Stimulated activated CD8-positive, alpha-beta memory T cell treated with anti-CD3 and anti-CD28 coated beads, Interleukin-7, amount 100 ng/mL, for 24 hours (primary cell): ENCODE results near the gene CAPN13.
"Not testable (repeated sequence)": the region's sequence is repeated elsewhere in the genome, so short reads cannot be mapped to it uniquely, and the experiment has no call there.

Experiments used
- DNase-seq: peaks from one replicate; pipeline ENCODE4 v3.0.0-alpha.2; 2020; ENCODE audit warnings: low read depth

The CAPN13 gene

GRCh38 chr2:30705056-30705455 lies 102.2 kb downstream of the CAPN13 start:
- DNase-seq, result no peak

DNA sequence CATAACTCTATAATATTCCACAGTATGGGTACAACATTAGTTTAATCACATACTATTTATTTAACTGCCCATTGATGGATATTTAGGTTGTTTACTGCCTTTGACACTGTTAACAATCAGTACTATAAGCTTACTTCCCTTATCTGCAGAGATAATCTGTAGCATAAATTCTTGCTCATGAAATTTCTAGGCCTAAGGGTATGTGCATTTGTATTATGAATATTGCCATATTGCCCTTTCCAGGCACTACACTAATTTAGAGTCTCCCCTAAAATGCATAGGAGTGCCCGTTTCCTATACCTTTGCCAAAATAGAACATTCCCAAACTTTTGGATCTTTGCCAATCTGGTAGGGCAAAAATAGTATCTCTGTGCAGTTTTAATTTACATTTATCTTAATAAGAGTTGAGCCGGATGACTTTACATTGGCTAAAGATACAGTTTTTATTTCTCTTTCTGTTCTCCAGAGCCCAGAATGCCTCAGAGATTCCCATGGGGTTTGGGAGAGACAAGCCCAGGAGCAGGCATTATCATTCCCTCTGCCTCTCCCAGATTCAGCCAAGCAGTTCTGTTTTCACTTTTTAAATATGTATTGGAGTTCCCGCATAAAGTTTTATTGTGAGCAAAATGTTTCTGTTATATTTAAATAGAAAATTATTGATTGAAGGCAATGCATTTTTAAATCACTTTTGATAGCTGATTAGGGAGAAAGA lies 102.8 kb downstream of the CAPN13 start:
- DNase-seq, result no peak

DNA sequence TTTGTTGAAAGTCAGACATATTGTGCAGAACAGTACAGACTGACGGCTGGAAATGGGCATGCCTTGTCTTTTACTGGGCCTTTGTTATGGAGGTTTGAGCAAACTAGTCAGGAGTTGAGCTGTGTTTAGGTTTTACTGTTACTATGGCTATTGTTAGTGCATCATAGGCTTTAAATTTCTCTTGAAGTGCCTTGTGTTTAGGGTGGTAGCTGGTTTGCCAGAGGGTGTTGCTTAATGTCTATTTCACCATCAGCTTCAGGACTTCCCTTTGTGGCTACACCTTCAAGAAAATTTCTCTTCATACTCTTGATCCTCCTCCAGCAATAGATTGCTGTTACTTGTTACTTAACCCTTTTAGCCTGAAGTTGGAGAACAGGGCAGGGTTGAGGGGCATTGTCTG lies 104.6 kb downstream of the CAPN13 start:
- no peak for DNase-seq

DNA sequence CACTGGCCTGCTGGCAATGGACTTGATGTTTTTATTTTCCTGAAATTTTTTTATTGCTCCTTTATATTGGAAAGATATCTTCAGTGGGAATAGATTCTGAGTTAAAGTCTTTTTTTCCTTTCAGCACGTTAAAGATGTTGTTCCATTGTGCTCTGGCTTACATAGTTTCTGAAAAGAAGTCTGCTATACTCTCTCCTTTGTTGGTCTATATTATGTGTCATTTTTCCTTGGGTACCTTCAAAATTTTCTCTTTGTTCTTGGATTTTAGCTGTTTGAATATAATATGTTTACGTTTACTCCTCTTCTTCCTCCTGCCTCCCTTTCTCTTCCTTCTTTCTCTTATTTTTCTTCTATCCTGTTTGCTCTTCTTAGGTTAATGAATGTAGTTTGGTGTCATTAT lies 105.5 kb downstream of the CAPN13 start:
- DNase-seq, result no peak

DNA sequence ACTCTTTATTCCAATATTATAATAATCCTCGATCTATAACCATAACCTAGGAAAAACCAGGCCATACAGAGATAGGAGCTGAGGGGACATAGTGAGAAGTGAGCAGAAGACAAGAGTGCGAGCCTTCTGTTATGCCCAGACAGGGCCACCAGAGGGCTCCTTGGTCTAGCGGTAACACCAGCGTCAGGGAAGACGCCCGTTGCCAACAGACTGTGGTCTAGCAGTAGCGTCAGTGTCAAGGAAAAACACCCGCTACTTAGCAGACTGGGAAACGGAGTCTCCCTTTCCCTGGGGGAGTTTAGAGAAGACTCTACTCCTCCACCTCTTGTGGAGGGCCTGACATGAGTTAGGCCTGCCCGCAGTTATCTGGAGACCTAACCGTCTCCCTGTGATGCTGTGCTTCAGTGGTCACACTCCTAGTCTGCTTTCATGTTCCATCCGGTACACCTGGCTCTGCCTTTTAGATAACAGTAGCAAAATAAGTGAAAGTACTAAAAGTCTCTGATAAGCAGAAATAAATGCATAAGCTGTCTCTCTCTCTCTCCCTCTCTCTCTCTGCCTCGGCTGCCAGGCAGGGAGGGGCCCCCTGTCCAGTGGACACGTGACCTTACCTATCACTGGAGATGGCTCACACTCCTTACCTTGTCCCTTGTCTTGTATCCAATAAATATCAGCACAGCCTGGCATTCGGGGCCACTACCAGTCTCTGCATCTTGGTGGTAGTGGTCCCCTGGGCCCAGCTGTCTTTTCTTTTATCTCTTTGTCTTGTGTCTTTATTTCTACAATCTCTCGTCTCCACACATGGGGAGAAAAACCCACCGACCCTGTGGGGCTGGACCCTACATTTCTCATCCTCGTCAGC lies 109.8 kb downstream of the CAPN13 start:
- DNase-seq, result not testable (repeated sequence)

DNA sequence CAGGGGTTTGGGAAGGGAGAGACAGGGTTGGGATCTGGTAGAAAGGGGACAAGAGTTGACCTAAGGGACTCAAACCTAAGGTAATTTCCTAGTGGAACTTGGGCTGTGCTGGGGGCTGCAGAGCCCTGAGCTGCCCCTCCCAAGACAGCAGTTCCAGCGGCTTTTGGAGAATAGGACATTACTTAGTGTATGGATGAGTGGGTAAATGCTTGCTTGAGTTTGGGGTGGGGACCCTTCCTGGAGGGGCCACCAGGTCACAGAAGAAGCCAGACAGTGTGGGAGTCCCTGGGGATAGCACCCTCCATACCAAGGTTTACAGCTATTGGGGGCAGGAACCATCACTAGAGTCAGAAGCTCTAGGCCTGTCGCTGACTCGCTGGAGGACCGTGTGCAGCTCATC lies 111.5 kb downstream of the CAPN13 start:
- DNase-seq, result no peak

DNA sequence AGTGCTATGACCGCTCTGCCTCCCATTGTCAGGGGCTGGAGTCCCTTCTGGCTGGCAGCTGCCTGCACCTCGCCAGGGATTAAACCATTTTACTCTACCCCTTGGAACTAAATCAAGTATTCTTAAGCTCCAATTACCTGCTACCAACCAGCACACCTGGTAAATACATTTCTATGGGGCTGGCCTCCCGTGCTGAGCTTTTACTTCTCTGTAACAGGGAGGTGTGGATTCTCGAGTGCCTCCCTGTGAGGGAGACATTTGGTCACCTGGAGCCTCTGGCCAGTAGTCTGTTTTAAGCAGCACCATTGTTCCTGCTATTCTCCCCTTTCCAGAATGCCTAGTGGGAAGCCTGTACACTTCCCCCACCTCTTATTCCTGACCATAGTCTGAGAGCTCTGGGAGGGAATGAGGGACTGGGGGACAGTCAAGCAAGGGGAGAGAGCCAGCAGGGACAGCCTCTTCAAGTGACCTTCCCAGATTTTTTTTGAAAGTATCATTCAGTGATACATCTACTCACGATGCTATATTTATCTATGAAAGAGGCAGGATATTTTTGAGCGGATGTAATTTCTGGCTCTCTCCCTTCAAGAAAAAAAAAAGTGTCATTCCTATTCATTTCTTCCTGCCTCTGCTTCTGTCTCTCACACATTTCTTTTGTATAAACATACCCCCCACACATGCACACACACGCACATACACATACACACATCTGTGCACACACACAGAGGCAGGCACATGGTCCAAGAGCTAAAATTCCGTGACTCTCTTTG lies 112.8 kb downstream of the CAPN13 start:
- no peak for DNase-seq

DNA sequence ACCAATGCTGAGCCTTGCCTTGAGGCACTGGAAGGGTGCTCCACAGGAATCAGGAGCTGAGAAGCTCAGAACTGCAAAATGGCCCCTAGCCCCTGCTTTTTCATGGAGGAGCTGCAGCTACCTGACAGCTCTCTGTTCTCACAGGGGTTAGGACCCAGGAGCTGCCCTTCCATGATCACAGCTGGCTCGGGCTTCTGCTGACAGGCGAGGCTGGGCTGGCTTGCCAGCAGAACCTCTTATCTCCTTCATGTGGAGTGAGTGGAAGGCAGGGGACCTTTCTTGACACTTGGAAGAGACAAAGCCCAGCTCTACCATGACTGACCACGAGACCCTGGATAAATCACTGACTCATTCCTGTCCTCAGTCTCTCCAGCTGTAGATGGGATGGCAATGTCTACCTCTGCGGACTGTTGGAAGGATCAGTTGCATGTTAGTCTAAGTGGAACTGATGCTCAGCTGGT lies 113.4 kb downstream of the CAPN13 start:
- DNase-seq, result no peak

- DNase-seq, result no peak
Measured at GRCh38 chr2:30692829-30693275, 114.4 kb downstream of the CAPN13 start.

DNA sequence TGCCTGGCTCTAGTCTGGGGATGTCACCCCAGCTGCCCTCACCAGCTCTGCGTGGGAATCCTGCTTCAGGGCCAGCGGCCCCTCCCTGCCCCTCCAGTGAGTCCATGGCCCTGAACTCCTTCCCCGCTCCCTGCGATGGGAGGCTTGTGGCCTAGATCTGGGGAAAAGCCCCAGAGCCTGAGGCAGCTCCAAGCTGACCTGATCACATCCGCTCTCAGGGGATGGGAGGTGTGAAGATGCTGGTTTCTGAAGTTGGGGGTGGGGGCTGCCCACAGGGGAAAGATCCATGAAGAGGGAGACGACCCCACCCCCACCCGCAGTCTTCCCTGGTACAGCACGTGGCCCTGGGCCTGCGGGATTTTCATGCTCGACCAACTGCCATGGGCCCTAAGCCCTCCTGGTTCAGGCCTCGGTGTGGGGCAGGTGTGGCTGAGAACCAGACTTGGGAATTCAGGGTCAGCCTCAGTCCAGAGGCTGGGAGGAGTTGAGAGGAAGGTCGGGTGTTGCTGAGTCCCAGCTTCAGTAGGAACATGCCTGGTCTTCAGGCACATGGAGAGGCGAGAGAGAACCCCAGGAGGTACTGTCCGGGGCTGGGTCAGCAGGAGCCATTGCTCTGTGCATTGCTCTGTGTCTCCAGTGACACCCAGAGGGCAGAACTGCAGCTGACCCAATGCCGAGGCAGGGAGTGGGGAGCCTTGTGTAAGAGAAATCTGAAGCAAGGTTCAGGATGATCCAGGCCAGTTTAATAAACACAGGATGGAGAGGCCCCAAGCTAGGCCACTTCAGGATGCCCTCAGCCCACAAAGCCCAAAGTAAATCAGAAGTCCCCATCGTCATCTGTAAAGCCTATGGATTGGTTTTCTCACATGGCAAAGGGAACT lies 115.1 kb downstream of the CAPN13 start:
- no peak for DNase-seq

DNA sequence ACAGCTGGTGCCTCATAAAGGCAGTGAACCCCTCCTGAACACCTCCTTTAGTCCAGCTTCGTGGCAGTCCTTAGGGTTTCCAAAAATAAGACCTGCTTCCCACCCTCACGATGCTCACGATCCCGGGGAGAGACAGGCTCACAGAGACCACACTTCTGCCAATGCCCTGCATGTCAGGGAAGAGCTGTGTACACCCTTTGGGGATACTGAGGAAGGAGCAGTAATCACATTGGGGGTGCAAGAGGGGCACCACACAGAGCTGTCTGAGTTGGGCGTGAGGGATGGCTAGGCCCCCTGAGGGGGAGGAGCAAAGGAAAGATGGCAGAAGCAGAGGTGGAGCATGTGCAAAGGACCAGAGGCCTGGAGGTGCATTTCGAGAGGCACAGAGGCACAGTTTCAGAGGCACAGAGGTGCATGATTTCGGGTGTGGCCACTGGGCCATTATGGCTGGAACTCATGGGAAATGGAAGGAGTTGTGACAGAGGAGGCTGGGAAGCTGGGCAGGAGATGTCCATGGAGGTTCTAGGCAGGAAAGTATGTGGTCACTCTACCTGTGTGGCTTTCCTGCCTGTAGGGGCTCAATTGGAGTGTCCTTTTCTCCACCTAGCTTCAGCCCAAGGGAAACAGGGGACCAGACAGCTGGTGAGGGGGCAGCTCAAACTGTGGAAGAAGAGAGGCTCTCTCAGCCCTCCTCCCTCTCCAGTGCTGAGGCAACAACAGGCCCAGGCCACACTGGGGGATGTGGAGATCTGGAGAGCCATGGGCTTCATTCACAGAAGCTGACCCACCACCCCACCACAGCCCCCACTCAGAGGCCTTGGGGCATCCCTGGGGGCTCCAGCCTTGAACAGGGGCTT lies 115.9 kb downstream of the CAPN13 start:
- DNase-seq, result no peak

- no peak for DNase-seq
Measured at GRCh38 chr2:30690126-30690561, 117.1 kb downstream of the CAPN13 start.

DNA sequence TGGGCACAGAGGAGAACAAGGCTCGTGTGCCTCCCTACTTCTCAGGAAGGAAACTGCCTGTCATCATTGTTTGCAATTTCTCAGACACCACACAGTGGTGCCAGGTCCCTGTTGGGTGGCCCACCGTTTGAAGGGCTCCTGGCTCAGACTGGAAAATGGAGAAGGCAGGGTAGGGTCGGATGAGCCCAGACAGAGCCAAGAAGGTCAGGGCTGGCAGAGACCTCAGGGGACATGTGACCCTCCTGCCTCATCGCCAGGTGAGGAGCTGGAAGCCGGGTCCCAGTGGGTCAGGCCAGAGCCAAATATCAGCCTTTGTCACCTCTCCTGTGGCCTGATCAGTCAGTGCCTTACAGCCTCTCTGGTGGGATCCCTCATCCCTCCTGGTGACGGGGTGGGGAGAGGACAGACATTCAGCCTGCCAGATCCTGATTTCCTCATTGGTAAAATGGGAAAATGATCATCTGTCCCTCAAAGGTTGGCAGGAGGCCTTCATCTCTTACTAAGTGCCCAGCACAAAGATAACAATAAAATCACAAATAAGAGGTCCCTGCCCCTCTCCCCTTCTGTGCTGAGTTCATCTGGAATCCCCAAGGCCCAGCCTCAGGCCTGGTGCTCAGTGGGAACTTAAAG lies 117.6 kb downstream of the CAPN13 start:
- no peak for DNase-seq

DNA sequence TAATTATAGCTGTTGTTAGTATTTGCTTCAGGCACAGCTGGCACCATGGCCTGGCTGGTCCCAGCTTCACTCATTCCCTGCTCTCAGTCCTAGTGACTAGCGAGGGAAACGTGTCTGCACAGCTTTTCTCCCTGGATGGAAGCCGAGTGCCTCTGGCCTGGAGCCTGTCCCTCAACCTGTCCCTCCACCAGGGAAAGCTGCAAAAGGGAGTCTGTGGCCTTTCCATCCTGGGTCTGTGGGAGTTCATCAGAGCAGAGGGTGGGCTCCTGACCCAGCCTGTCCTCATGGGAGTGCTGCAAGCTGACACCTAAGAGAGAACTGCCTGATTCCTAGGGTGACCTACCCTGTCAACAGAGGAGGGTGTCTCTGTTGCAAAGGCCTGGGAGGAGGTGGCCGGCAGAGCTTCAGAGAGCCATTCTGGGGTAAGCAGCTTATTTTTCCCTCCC lies 118.3 kb downstream of the CAPN13 start:
- DNase-seq, result no peak

DNA sequence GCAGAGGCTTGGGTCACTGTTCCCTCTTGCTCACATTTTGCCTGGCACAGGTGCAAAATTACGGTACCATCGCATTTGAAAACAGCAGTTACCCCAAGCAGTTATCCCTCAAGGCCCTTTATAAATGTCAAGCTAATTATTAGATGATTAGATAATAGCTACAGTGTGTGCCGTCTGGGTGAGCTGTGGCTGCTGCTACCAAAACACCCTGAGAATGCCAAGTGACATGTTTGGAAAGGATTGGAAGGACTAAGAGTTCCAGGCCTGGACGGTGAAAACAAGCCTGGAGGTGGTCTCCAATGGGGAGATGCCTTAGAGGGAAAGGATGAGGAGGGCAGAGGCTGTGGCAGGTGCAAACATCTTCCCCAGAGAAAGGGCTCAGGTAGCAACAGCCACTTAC lies 120.6 kb downstream of the CAPN13 start:
- DNase-seq, result no peak

GRCh38 chr2:30686000-30686399 lies 121.2 kb downstream of the CAPN13 start:
- DNase-seq, result no peak

- no peak for DNase-seq
Measured at GRCh38 chr2:30684996-30685395, 122.2 kb downstream of the CAPN13 start.

DNA sequence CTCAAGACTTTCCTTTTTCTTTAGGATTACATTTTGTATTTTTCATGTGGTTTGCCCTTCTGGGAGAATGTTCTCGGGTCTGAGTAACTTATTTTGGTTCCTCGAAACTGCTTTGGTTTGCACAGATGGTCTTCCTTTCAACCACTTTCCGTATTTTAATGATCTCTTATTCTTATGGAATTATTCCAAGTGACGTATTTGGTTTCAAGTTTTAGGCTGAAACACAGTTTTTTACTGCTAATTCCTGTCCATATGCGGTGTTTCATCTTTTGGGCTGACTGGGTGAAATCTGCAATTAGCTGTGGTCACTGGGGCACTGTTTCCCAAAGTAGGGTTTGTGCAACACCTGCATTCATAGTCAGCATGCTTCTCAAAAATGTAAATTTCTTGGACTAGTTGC lies 122.7 kb downstream of the CAPN13 start:
- no peak for DNase-seq

GRCh38 chr2:30684026-30684425 lies 123.2 kb downstream of the CAPN13 start:
- no peak for DNase-seq
